Pons (tissue), 1 donor: ENCODE data around the gene SAA4.
"Not testable (repeated sequence)": the region's sequence is repeated elsewhere in the genome, so short reads cannot be mapped to it uniquely, and the experiment has no call there.

Experiments used
- DNase-seq: peaks from one replicate; pipeline ENCODE4 v3.0.0-alpha.2; 2016; ENCODE audit warnings: low spot score

Gene SAA4

DNA sequence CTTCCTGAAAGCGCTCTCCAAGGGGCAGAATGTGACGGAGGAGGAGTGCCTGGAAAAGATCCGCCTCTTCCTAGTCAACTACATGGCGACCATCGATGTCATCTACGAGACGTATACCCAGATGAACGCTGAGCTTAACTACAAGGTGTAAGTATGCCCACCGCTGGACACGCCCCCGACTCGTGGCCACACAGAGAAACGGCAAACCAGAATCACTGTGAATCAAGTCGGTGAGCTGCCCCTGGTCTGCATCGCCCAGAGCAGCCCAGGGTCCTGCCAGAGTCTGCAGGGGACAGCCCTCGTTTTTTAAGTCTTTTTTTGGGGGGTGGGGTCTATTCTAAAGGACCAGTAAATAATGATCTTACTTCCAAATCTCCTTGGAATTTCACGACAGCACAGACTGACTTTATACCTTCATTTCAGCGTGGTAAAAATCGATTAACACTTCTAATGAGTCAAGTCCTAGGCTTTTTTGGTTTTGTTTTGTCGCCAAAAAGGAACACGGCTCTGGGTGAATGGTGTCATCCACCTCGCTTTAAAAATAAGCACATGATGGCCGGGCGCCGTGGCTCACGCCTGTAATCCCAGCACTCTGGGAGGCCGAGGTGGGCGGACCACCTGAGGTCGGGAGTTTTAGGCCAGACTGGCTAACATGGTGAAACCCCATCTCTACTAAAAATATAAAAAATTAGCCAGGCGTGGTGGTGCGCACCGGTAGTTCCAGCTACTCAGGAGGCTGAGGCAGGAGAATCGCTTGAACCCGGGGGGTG, 46.9 kb downstream of the SAA4 start:
- not testable (repeated sequence) for DNase-seq

- no peak for DNase-seq
Measured at GRCh38 chr11:18188796-18189195, 47.8 kb downstream of the SAA4 start.
